WTC11 (cell line): Measurements from ENCODE around the gene BOLA3. TPM values are rescaled to one million over a fixed set of nuclear protein-coding genes. Genes with fewer than 3 reads are reported as not detected.
"Not testable (repeated sequence)": the region's sequence is repeated elsewhere in the genome, so short reads cannot be mapped to it uniquely, and the experiment has no call there.

Experiments
- ATAC-seq: fragments of 200-7000 bp; cut with Tn5 transposase; 2 replicates; pipeline ENCODE4 v1.10.0; 2021; ENCODE audit warnings: mild to moderate bottlenecking, moderate library complexity
- CTCF ChIA-PET: fragments of 300-600 bp; sonication (Branson Sonifier 250); formaldehyde crosslinking; loops from one replicate; lab custom pipeline; 2021; ENCODE audit warnings: antibody characterized with exemption; lab: Charles Lee
- POLR2A ChIA-PET: fragments of 350-600 bp; sonication (Branson Sonifier 250); formaldehyde crosslinking; loops from one replicate; lab custom pipeline; 2021; ENCODE audit warnings: antibody characterized with exemption; lab: Charles Lee
- DNase-seq: peaks from one replicate; pipeline ENCODE4 v3.0.0; 2021; ENCODE audit warnings: low spot score
- H3K27ac Mint-ChIP-seq: 2 replicates; pipeline ENCODE4 v1.8.0; 2021; ENCODE audit warnings: mixed read lengths
- H3K27me3 Mint-ChIP-seq: 2 replicates; pipeline ENCODE4 v1.8.0; 2021; ENCODE audit warnings: low read depth, mild to moderate bottlenecking, moderate library complexity, mixed read lengths
- H3K36me3 Mint-ChIP-seq: 2 replicates; pipeline ENCODE4 v1.8.0; 2021; ENCODE audit warnings: mixed read lengths
- H3K4me1 Mint-ChIP-seq: 2 replicates; pipeline ENCODE4 v1.8.0; 2022; ENCODE audit warnings: mixed read lengths
- H3K4me3 Mint-ChIP-seq: 2 replicates; pipeline ENCODE4 v1.8.0; 2021; ENCODE audit warnings: mild to moderate bottlenecking, moderate library complexity, mixed read lengths
- H3K9me3 Mint-ChIP-seq: 2 replicates; pipeline ENCODE4 v1.8.0; 2021; ENCODE audit warnings: mixed read lengths
- AFF4 ChIP-seq: sonication (generic); formaldehyde crosslinking; IDR thresholded peaks from 2 replicates; pipeline ENCODE4 v1.8.1; 2023; ENCODE audit warnings: mild to moderate bottlenecking, missing genetic modification reagents, borderline replicate concordance
- ATF1 ChIP-seq: sonication (generic); formaldehyde crosslinking; IDR thresholded peaks from 2 replicates; pipeline ENCODE4 v1.8.1; 2023; ENCODE audit warnings: mild to moderate bottlenecking, moderate library complexity, missing genetic modification reagents
- ATF2 ChIP-seq: sonication (generic); formaldehyde crosslinking; IDR thresholded peaks from 2 replicates; pipeline ENCODE4 v1.8.1; 2022; ENCODE audit warnings: low read depth, missing genetic modification reagents, borderline replicate concordance
- ATF6 ChIP-seq: sonication (generic); formaldehyde crosslinking; IDR thresholded peaks from 2 replicates; pipeline ENCODE4 v1.8.1; 2023; ENCODE audit warnings: mild to moderate bottlenecking, missing genetic modification reagents
- CREM ChIP-seq: sonication (generic); formaldehyde crosslinking; IDR thresholded peaks from 2 replicates; pipeline ENCODE4 v1.8.1; 2022; ENCODE audit warnings: mild to moderate bottlenecking, missing genetic modification reagents, moderate library complexity
- E2F5 ChIP-seq: sonication (generic); formaldehyde crosslinking; IDR thresholded peaks from 2 replicates; pipeline ENCODE4 v1.8.1; 2022; ENCODE audit warnings: mild to moderate bottlenecking, moderate library complexity, missing genetic modification reagents
- ELF4 ChIP-seq: sonication (generic); formaldehyde crosslinking; IDR thresholded peaks from 2 replicates; pipeline ENCODE4 v1.8.1; 2022; ENCODE audit warnings: low read depth, mild to moderate bottlenecking, moderate library complexity, missing genetic modification reagents
- IRF1 ChIP-seq: sonication (generic); formaldehyde crosslinking; IDR thresholded peaks from 2 replicates; pipeline ENCODE4 v1.8.0; 2023; ENCODE audit warnings: missing genetic modification reagents
- IRF2 ChIP-seq: sonication (generic); formaldehyde crosslinking; IDR thresholded peaks from 2 replicates; pipeline ENCODE4 v1.8.0; 2022; ENCODE audit warnings: low read depth, missing genetic modification reagents, borderline replicate concordance
- JAZF1 ChIP-seq: fragments of 250-450 bp; sonication (Bioruptor Pico); IDR thresholded peaks from 2 replicates; pipeline ENCODE4 v1.9.0; 2021; ENCODE audit warnings: moderate library complexity, mild to moderate bottlenecking, inconsistent platforms
- MAX ChIP-seq: sonication (generic); formaldehyde crosslinking; IDR thresholded peaks from 2 replicates; pipeline ENCODE4 v1.8.0; 2022; ENCODE audit warnings: mild to moderate bottlenecking, missing genetic modification reagents
- MLX ChIP-seq: sonication (generic); formaldehyde crosslinking; IDR thresholded peaks from 2 replicates; pipeline ENCODE4 v1.8.1; 2023; ENCODE audit warnings: mild to moderate bottlenecking, missing genetic modification reagents, moderate library complexity
- RORB ChIP-seq: fragments of 250-450 bp; sonication (Bioruptor Pico); IDR thresholded peaks from 2 replicates; pipeline ENCODE4 v1.9.0; 2021; ENCODE audit warnings: mild to moderate bottlenecking
- SOX15 ChIP-seq: fragments of 250-450 bp; sonication (Bioruptor Pico); IDR thresholded peaks from 2 replicates; pipeline ENCODE4 v1.9.0; 2021; ENCODE audit warnings: mild to moderate bottlenecking
- TP53 ChIP-seq: sonication (generic); formaldehyde crosslinking; IDR thresholded peaks from 2 replicates; pipeline ENCODE4 v1.8.1; 2023; ENCODE audit warnings: mild to moderate bottlenecking, missing genetic modification reagents
- ZNF232 ChIP-seq: sonication (generic); formaldehyde crosslinking; IDR thresholded peaks from 2 replicates; pipeline ENCODE4 v1.8.0; 2022; ENCODE audit warnings: mild to moderate bottlenecking, missing genetic modification reagents
- ZNF263 ChIP-seq: sonication (generic); formaldehyde crosslinking; IDR thresholded peaks from 2 replicates; pipeline ENCODE4 v1.8.1; 2022; ENCODE audit warnings: low read depth, mild to moderate bottlenecking, moderate library complexity, missing genetic modification reagents
- ZNF671 ChIP-seq: fragments of 250-450 bp; sonication (Bioruptor Pico); IDR thresholded peaks from 2 replicates; pipeline ENCODE4 v1.8.0; 2021; ENCODE audit warnings: mild to moderate bottlenecking
- total RNA-seq: library from RNA; stranded (reverse); gene quantifications from 3 replicates; pipeline ENCODE4 v1.2.3, GENCODE V29; 2021
- TF ChIP-seq, protein P1 (sequence below): fragments of 250-450 bp; sonication (Bioruptor Pico); IDR thresholded peaks from 2 replicates; pipeline ENCODE4 v1.9.0; 2021; ENCODE audit warnings: mild to moderate bottlenecking, borderline replicate concordance

The BOLA3 gene
- total RNA-seq, 1 experiment from 2014 or later = 58.2 TPM

DNA sequence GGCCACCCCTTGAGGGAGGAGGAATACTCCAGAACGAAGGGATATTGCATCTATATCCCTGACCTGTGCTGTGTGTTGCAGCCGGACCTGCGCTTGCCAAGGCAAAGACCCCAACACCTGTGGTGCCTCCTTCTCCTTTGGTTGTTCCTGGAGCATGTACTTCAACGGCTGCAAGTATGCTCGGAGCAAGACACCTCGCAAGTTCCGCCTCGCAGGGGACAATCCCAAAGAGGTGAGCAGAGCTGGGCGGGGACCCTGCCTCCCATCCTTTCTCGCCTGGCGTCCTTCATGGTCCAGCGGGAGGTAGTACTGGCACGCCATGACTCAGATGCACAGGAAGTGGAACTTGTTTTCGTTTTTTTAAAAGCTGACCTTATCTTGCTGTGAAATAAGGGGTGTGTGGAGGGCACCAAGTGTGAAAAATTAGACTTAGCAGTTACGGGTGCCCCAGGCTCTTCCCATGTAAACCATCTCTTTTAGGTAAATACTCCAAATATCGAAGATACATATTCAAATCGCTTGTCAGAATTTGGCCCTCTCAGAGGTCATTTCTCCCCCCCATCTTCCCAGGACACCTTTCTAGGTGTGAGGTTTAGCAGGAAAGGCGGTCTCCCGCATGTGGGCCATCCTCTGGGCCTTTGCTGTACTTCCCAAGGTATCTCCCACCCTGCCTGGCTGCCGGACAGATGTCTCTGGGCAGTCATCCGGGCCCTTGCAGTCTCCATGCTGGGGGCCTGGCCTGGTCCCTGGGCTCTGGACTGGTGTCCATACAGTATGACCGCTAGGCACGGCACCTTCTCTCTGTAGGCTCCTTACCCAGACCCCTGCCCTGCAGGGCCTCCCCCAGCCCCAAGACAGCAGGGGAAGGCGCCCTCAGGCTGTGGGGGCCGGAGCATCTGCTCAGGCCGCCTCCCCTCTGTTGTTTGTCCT, 57.6 kb downstream of the BOLA3 start:
- H3K27ac Mint-ChIP-seq = 0 out of 2 replicates have a peak overlapping the region, but pooled peaks have one; percentile 26
- TF ChIP-seq AFF4 (CRISPR knock-in tag) (no peak), ELF4 (no peak), ZNF263 (CRISPR knock-in tag) (no peak), ATF1 (no peak), MLX (CRISPR knock-in tag) (no peak), ATF2 (no peak), ZNF671 (no peak), IRF1 (no peak), CREM (CRISPR knock-in tag) (no peak), TP53 (CRISPR knock-in tag) (no peak), JAZF1 (CRISPR knock-in tag) (no peak), MAX (CRISPR knock-in tag) (no peak), RORB (CRISPR knock-in tag) (no peak), ZNF232 (no peak), IRF2 (CRISPR knock-in tag) (no peak), SOX15 (CRISPR knock-in tag) (no peak), E2F5 (no peak), ATF6 (no peak)
- TF ChIP-seq, protein P1, sequence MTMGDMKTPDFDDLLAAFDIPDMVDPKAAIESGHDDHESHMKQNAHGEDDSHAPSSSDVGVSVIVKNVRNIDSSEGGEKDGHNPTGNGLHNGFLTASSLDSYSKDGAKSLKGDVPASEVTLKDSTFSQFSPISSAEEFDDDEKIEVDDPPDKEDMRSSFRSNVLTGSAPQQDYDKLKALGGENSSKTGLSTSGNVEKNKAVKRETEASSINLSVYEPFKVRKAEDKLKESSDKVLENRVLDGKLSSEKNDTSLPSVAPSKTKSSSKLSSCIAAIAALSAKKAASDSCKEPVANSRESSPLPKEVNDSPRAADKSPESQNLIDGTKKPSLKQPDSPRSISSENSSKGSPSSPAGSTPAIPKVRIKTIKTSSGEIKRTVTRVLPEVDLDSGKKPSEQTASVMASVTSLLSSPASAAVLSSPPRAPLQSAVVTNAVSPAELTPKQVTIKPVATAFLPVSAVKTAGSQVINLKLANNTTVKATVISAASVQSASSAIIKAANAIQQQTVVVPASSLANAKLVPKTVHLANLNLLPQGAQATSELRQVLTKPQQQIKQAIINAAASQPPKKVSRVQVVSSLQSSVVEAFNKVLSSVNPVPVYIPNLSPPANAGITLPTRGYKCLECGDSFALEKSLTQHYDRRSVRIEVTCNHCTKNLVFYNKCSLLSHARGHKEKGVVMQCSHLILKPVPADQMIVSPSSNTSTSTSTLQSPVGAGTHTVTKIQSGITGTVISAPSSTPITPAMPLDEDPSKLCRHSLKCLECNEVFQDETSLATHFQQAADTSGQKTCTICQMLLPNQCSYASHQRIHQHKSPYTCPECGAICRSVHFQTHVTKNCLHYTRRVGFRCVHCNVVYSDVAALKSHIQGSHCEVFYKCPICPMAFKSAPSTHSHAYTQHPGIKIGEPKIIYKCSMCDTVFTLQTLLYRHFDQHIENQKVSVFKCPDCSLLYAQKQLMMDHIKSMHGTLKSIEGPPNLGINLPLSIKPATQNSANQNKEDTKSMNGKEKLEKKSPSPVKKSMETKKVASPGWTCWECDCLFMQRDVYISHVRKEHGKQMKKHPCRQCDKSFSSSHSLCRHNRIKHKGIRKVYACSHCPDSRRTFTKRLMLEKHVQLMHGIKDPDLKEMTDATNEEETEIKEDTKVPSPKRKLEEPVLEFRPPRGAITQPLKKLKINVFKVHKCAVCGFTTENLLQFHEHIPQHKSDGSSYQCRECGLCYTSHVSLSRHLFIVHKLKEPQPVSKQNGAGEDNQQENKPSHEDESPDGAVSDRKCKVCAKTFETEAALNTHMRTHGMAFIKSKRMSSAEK = no peak
- ATAC-seq = no peak
- H3K9me3 Mint-ChIP-seq = no peaks in the 10 kb centered on the region
- no peak for DNase-seq
- H3K4me1 Mint-ChIP-seq = peaks cover 7% of the 10 kb centered on the region
- no peaks in the 10 kb centered on the region for H3K27me3 Mint-ChIP-seq
- H3K4me3 Mint-ChIP-seq = no peak overlapping the region
- peaks cover 29% of the 10 kb centered on the region for H3K36me3 Mint-ChIP-seq
- POLR2A ChIA-PET = no interaction called here
- CTCF ChIA-PET = no interaction called here

DNA sequence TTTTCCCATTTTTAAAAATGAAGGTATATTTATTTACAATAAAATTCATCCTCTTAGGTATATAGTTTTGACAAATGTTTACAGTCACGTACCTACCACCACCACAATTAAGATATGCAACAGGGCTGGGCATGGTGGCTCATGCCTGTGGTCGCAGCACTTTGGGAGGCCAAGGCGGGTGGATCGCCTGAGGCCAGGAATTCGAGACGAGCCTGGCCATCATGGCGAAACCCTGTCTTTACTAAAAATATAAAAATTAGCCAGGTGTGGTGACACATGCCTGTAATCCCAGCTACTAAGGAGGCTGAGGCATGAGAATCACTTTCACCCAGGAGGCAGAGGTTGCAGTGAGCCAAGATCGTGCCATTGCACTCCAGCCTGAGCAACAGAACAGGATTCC, 59.0 kb downstream of the BOLA3 start:
- H3K27me3 Mint-ChIP-seq, DNase-seq, CTCF ChIA-PET, H3K4me1 Mint-ChIP-seq, H3K4me3 Mint-ChIP-seq, POLR2A ChIA-PET, ATAC-seq, H3K9me3 Mint-ChIP-seq, H3K27ac Mint-ChIP-seq: not testable (repeated sequence)
- peaks cover 30% of the 10 kb centered on the region for H3K36me3 Mint-ChIP-seq
